Neural cell (in vitro differentiated cells): ENCODE results near the gene NECTIN2. TPM values are rescaled to one million over a fixed set of nuclear protein-coding genes. Genes with fewer than 3 reads are reported as not detected.

Experiments
- H2AFZ ChIP-seq: fragments of 200-600, 300-800 bp; sonication (generic), shearing (Covaris generic); 2 replicates; pipeline ENCODE4 v1.6.0; 2014; ENCODE audit warnings: low read depth, mild to moderate bottlenecking, antibody characterized with exemption, low read length, moderate library complexity
- H3F3A ChIP-seq: fragments of 200-600 bp; shearing (Covaris generic); 2 replicates; pipeline ENCODE4 v1.6.1; 2016; ENCODE audit warnings: mild to moderate bottlenecking, moderate library complexity, mixed read lengths, antibody characterized with exemption, low read length; ENCODE audit not compliant: insufficient read depth, poor library complexity, severe bottlenecking
- H3K27ac ChIP-seq: fragments of 200-600, 300-800 bp; sonication (generic), shearing (Covaris generic); 2 replicates; pipeline ENCODE4 v1.5.1; 2014; ENCODE audit warnings: mild to moderate bottlenecking, low read length, moderate library complexity
- H3K27me3 ChIP-seq: fragments of 300-800, 200-600 bp; sonication (generic), shearing (Covaris generic); 2 replicates; pipeline ENCODE4 v1.6.0; 2014; ENCODE audit warnings: mild to moderate bottlenecking, low read depth, low read length, moderate library complexity; ENCODE audit not compliant: insufficient read depth
- H3K36me3 ChIP-seq: fragments of 300-800, 200-600 bp; sonication (generic), shearing (Covaris generic); 2 replicates; pipeline ENCODE4 v1.5.1; 2014; ENCODE audit warnings: mild to moderate bottlenecking, antibody characterized with exemption, low read length, moderate library complexity; ENCODE audit not compliant: insufficient read depth
- H3K4me2 ChIP-seq: fragments of 300-800, 200-600 bp; sonication (generic), shearing (Covaris generic); 2 replicates; pipeline ENCODE4 v1.6.0; 2014; ENCODE audit warnings: mild to moderate bottlenecking, low read length
- H3K4me3 ChIP-seq: fragments of 300-800, 200-600 bp; sonication (generic), shearing (Covaris generic); 2 replicates; pipeline ENCODE4 v1.5.1; 2014; ENCODE audit warnings: mild to moderate bottlenecking, low read length, moderate library complexity
- H3K79me2 ChIP-seq: fragments of 200-600 bp; shearing (Covaris generic); replicated peaks from 2 replicates; pipeline ENCODE4 v1.6.0; 2014; ENCODE audit warnings: mild to moderate bottlenecking, low read length, moderate library complexity; ENCODE audit not compliant: insufficient read depth
- H3K9ac ChIP-seq: fragments of 300-800, 200-600 bp; sonication (generic), shearing (Covaris generic); 2 replicates; pipeline ENCODE4 v1.6.1; 2016; ENCODE audit warnings: mild to moderate bottlenecking, low read length, mixed read lengths
- H3K9me2 ChIP-seq: fragments of 200-600 bp; shearing (Covaris generic); 2 replicates; pipeline ENCODE4 v1.6.1; 2016; ENCODE audit warnings: mild to moderate bottlenecking, low read length, mixed read lengths; ENCODE audit not compliant: insufficient read depth
- H3K9me3 ChIP-seq: fragments of 200-600, 300-800 bp; sonication (generic), shearing (Covaris generic); 2 replicates; pipeline ENCODE4 v1.6.1; 2016; ENCODE audit warnings: mild to moderate bottlenecking, mixed run types, low read length, moderate library complexity, mixed read lengths
- H4K20me1 ChIP-seq: fragments of 200-600 bp; shearing (Covaris generic); 2 replicates; pipeline ENCODE4 v1.6.1; 2016; ENCODE audit warnings: mild to moderate bottlenecking, mixed run types; ENCODE audit not compliant: insufficient read depth
- EP300 ChIP-seq: fragments of 450-650 bp; conservative IDR thresholded peaks from 2 replicates; pipeline ENCODE4 v1.6.1; 2014; ENCODE audit warnings: antibody characterized with exemption, mild to moderate bottlenecking, moderate library complexity; ENCODE audit not compliant: poor library complexity, severe bottlenecking
- EZH2 ChIP-seq: fragments of 200-600, 300-800 bp; shearing (Covaris generic), sonication (generic); IDR thresholded peaks from 2 replicates; pipeline ENCODE4 v1.6.1; 2014; ENCODE audit warnings: antibody characterized with exemption, low read length, borderline replicate concordance, mild to moderate bottlenecking; ENCODE audit not compliant: insufficient read depth, poor library complexity, severe bottlenecking
- MXI1 ChIP-seq: fragments of 450-650 bp; conservative IDR thresholded peaks from 2 replicates; pipeline ENCODE4 v1.6.1; 2014; ENCODE audit warnings: antibody characterized with exemption, mild to moderate bottlenecking; ENCODE audit not compliant: poor library complexity, severe bottlenecking
- POLR2AphosphoS5 ChIP-seq: IDR thresholded peaks from 2 replicates; pipeline ENCODE4 v1.6.1; 2012
- RAD21 ChIP-seq: fragments of 450-650 bp; conservative IDR thresholded peaks from 2 replicates; pipeline ENCODE4 v1.6.1; 2014; ENCODE audit warnings: antibody characterized with exemption, mild to moderate bottlenecking, moderate library complexity
- SMC3 ChIP-seq: fragments of 450-650 bp; conservative IDR thresholded peaks from 2 replicates; pipeline ENCODE4 v1.6.1; 2014; ENCODE audit warnings: antibody characterized with exemption, mild to moderate bottlenecking, moderate library complexity; ENCODE audit not compliant: poor library complexity
- TAF1 ChIP-seq: IDR thresholded peaks from 2 replicates; pipeline ENCODE4 v1.6.1; 2012; ENCODE audit warnings: low read depth
- polyA plus RNA-seq: library from polyadenylated mRNA; depleted of rRNA; stranded (reverse); fragments of >200 nt; gene quantifications from 2 replicates; pipeline ENCODE4 v1.2.3, GENCODE V29; 2014
- TF ChIP-seq, protein P1 (sequence below): IDR thresholded peaks from 2 replicates; pipeline ENCODE4 v1.6.1; 2012; ENCODE audit warnings: borderline replicate concordance
- TF ChIP-seq, protein P2 (sequence below): fragments of 450-650 bp; IDR thresholded peaks from 2 replicates; pipeline ENCODE4 v1.5.1; 2014; ENCODE audit warnings: antibody characterized with exemption, mild to moderate bottlenecking, moderate library complexity; ENCODE audit not compliant: poor library complexity, severe bottlenecking

The NECTIN2 gene
- polyA plus RNA-seq, 1 donor from 2014 or later, result 33.2 TPM

DNA sequence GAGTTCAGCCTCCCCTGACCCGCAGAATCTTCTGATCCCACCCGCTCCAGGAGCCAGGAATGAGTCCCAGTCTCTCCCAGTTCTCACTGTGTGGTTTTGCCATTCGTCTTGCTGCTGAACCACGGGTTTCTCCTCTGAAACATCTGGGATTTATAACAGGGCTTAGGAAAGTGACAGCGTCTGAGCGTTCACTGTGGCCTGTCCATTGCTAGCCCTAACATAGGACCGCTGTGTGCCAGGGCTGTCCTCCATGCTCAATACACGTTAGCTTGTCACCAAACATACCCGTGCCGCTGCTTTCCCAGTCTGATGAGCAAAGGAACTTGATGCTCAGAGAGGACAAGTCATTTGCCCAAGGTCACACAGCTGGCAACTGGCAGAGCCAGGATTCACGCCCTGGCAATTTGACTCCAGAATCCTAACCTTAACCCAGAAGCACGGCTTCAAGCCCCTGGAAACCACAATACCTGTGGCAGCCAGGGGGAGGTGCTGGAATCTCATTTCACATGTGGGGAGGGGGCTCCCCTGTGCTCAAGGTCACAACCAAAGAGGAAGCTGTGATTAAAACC, 58.4 kb downstream of the NECTIN2 start:
- Histone ChIP-seq H3K27ac (no peak overlapping the region), H3K36me3 (no peaks in the 10 kb centered on the region), H3K9ac (no peak overlapping the region), H3F3A (no peaks in the 10 kb centered on the region), H3K4me2 (no peak overlapping the region), H3K27me3 (peaks cover 8% of the 10 kb centered on the region), H3K4me3 (no peak overlapping the region), H3K9me2 (no peaks in the 10 kb centered on the region), H2AFZ (no peak overlapping the region), H4K20me1 (no peaks in the 10 kb centered on the region), H3K79me2 (no peaks in the 10 kb centered on the region), H3K9me3 (no peaks in the 10 kb centered on the region)
- TF ChIP-seq RAD21 (no peak), TAF1 (no peak), POLR2AphosphoS5 (no peak), EZH2 (no peak), MXI1 (no peak)
- TF ChIP-seq, protein P1, sequence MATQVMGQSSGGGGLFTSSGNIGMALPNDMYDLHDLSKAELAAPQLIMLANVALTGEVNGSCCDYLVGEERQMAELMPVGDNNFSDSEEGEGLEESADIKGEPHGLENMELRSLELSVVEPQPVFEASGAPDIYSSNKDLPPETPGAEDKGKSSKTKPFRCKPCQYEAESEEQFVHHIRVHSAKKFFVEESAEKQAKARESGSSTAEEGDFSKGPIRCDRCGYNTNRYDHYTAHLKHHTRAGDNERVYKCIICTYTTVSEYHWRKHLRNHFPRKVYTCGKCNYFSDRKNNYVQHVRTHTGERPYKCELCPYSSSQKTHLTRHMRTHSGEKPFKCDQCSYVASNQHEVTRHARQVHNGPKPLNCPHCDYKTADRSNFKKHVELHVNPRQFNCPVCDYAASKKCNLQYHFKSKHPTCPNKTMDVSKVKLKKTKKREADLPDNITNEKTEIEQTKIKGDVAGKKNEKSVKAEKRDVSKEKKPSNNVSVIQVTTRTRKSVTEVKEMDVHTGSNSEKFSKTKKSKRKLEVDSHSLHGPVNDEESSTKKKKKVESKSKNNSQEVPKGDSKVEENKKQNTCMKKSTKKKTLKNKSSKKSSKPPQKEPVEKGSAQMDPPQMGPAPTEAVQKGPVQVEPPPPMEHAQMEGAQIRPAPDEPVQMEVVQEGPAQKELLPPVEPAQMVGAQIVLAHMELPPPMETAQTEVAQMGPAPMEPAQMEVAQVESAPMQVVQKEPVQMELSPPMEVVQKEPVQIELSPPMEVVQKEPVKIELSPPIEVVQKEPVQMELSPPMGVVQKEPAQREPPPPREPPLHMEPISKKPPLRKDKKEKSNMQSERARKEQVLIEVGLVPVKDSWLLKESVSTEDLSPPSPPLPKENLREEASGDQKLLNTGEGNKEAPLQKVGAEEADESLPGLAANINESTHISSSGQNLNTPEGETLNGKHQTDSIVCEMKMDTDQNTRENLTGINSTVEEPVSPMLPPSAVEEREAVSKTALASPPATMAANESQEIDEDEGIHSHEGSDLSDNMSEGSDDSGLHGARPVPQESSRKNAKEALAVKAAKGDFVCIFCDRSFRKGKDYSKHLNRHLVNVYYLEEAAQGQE, result no peak
- TF ChIP-seq, protein P2, sequence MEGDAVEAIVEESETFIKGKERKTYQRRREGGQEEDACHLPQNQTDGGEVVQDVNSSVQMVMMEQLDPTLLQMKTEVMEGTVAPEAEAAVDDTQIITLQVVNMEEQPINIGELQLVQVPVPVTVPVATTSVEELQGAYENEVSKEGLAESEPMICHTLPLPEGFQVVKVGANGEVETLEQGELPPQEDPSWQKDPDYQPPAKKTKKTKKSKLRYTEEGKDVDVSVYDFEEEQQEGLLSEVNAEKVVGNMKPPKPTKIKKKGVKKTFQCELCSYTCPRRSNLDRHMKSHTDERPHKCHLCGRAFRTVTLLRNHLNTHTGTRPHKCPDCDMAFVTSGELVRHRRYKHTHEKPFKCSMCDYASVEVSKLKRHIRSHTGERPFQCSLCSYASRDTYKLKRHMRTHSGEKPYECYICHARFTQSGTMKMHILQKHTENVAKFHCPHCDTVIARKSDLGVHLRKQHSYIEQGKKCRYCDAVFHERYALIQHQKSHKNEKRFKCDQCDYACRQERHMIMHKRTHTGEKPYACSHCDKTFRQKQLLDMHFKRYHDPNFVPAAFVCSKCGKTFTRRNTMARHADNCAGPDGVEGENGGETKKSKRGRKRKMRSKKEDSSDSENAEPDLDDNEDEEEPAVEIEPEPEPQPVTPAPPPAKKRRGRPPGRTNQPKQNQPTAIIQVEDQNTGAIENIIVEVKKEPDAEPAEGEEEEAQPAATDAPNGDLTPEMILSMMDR, result peak; percentile 23

DNA sequence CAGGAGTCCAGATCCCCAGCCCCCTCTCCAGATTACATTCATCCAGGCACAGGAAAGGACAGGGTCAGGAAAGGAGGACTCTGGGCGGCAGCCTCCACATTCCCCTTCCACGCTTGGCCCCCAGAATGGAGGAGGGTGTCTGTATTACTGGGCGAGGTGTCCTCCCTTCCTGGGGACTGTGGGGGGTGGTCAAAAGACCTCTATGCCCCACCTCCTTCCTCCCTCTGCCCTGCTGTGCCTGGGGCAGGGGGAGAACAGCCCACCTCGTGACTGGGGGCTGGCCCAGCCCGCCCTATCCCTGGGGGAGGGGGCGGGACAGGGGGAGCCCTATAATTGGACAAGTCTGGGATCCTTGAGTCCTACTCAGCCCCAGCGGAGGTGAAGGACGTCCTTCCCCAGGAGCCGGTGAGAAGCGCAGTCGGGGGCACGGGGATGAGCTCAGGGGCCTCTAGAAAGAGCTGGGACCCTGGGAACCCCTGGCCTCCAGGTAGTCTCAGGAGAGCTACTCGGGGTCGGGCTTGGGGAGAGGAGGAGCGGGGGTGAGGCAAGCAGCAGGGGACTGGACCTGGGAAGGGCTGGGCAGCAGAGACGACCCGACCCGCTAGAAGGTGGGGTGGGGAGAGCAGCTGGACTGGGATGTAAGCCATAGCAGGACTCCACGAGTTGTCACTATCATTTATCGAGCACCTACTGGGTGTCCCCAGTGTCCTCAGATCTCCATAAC, 59.5 kb downstream of the NECTIN2 start, which contains the start of gene APOE:
APOE (plus strand) TSS at position 360 of the 724 bp plus-strand sequence. CDS start 829 bp downstream, outside the sequence.
- H2AFZ ChIP-seq, result no peak within 1 kb of the TSS
- H3K4me2 ChIP-seq, result no peak within 1 kb of the TSS
- H3F3A ChIP-seq, result no peaks in the 10 kb centered on the region
- H3K79me2 ChIP-seq, result no peaks in the 10 kb centered on the region
- H3K9me2 ChIP-seq, result no peaks in the 10 kb centered on the region
- H3K4me3 ChIP-seq, result no peak within 1 kb of the TSS
- no peaks in the 10 kb centered on the region for H3K36me3 ChIP-seq
- no peak for TF ChIP-seq TAF1
- TF ChIP-seq RAD21, result no peak
- TF ChIP-seq, protein P2, result no peak
- TF ChIP-seq POLR2AphosphoS5, result no peak
- TF ChIP-seq, protein P1, result no peak
- no peak for TF ChIP-seq EP300
- no peak for TF ChIP-seq SMC3
- no peak for TF ChIP-seq EZH2
- no peak for TF ChIP-seq MXI1
- H3K27ac ChIP-seq, result no peak within 1 kb of the TSS
- no peak within 1 kb of the TSS for H3K9ac ChIP-seq
- no peaks in the 10 kb centered on the region for H3K9me3 ChIP-seq
- H4K20me1 ChIP-seq, result no peaks in the 10 kb centered on the region
- peaks cover 8% of the 10 kb centered on the region for H3K27me3 ChIP-seq
